ENCODE data around the gene CD83. TPM values are rescaled to one million over a fixed set of nuclear protein-coding genes. Genes with fewer than 3 reads are reported as not detected.

CD83 gene
- total and polyA plus RNA-seq, 2 of the 4 experiments (the other 2 are of a cell fraction) = 2.0 to 2.5 TPM

- intact Hi-C loops (cut with micrococcal nuclease) = no loop called here
- dilution Hi-C loops (cut with HindIII; ENCODE audit: low sequenced_read_pairs, unreplicated experiment) = no loop called here
- 84% methylated on average over 4 of the region's 6 CpGs; no CpG with 5 or more reads in 1 of the 2 experiments for WGBS, 2 experiments (ENCODE audit: extremely low coverage in 2 of 2, insufficient read length in 1 of 2)
Measured at GRCh38 chr6:14177413-14178082, 60.0 kb downstream of the CD83 start.

More at GRCh38 chr6:14177413-14178082, 60.0 kb downstream of the CD83 start:
- no peak overlapping the region for H3K56ac ChIP-seq (ENCODE audit: extremely low read depth, insufficient read depth, low read length)
- H4K91ac ChIP-seq (ENCODE audit: insufficient read depth, low read depth, low read length) = no peak overlapping the region
- CTCF ChIA-PET = interaction anchor here (0.6 kb wide), 1 partner anchor 13 kb away, joined by 3 read pairs; no protein-coding TSS in a partner anchor
- H3K9me1 ChIP-seq (ENCODE audit: insufficient read depth, low read length) = no peaks in the 10 kb centered on the region; the same call in 1 of the 2 replicates
- H3K23ac ChIP-seq (ENCODE audit: low read depth, low read length) = no peak overlapping the region
- H2BK5ac ChIP-seq (ENCODE audit: low read depth, low read length, poor library complexity, severe bottlenecking) = no peak overlapping the region
- H2AK9ac ChIP-seq (replicated peaks; ENCODE audit: low read depth, low read length, poor library complexity) = no peak overlapping the region
- H3K4me3 ChIP-seq (ENCODE audit: insufficient read depth, low read depth, low read length) = no peak overlapping the region
- H3K14ac ChIP-seq (replicated peaks; ENCODE audit: low read depth, low read length) = no peak overlapping the region
- no peak overlapping the region for H4K8ac ChIP-seq (ENCODE audit: low read depth in 2 of 2, low read length in 2 of 2)
- no peaks in the 10 kb centered on the region for H3K36me3 ChIP-seq (ENCODE audit: control insufficient read depth, insufficient read depth, low read length)
- no peaks in the 10 kb centered on the region for H3K79me1 ChIP-seq (ENCODE audit: low read depth in 1 of 2, low read length in 2 of 2)
- no TSS peak for BruUV-seq (replicated peaks)
- no peak overlapping the region for H2AK5ac ChIP-seq (ENCODE audit: low read depth, low read length)
- H3K4ac ChIP-seq (ENCODE audit: low read depth, low read length) = no peak overlapping the region
- TF ChIP-seq USF2 (IDR thresholded peaks at IDR 0.05; ENCODE audit: low read depth, low read length) = no peak
- no peak for TF ChIP-seq BHLHE40 (IDR thresholded peaks at IDR 0.05; ENCODE audit: low read depth, low read length)
- TF ChIP-seq NFE2L2 (IDR thresholded peaks at IDR 0.05; ENCODE audit: low read depth, low read length) = no peak
- no peak for TF ChIP-seq MAZ (IDR thresholded peaks at IDR 0.05; ENCODE audit: borderline replicate concordance, low read depth, low read length)
- no peak for TF ChIP-seq RAD21 (IDR thresholded peaks at IDR 0.05; ENCODE audit: low read length)
- no peak for TF ChIP-seq MXI1 (IDR thresholded peaks at IDR 0.05; ENCODE audit: borderline replicate concordance, low read depth, low read length)
- TF ChIP-seq MAFK (IDR thresholded peaks at IDR 0.05; ENCODE audit: low read depth, low read length) = no peak
- TF ChIP-seq CEBPB (IDR thresholded peaks at IDR 0.05; ENCODE audit: low read depth, low read length) = no peak
- TF ChIP-seq ELK1 (IDR thresholded peaks at IDR 0.05; ENCODE audit: borderline replicate concordance, low read depth, low read length) = no peak
- no peak for TF ChIP-seq POLR2A (IDR thresholded peaks at IDR 0.05; ENCODE audit: low read depth, low read length)
- TF ChIP-seq, protein P1, sequence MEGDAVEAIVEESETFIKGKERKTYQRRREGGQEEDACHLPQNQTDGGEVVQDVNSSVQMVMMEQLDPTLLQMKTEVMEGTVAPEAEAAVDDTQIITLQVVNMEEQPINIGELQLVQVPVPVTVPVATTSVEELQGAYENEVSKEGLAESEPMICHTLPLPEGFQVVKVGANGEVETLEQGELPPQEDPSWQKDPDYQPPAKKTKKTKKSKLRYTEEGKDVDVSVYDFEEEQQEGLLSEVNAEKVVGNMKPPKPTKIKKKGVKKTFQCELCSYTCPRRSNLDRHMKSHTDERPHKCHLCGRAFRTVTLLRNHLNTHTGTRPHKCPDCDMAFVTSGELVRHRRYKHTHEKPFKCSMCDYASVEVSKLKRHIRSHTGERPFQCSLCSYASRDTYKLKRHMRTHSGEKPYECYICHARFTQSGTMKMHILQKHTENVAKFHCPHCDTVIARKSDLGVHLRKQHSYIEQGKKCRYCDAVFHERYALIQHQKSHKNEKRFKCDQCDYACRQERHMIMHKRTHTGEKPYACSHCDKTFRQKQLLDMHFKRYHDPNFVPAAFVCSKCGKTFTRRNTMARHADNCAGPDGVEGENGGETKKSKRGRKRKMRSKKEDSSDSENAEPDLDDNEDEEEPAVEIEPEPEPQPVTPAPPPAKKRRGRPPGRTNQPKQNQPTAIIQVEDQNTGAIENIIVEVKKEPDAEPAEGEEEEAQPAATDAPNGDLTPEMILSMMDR (conservative IDR thresholded peaks at IDR 0.05; ENCODE audit: low read depth, low read length) = no peak
- TF ChIP-seq FOS (IDR thresholded peaks at IDR 0.05; ENCODE audit: low read depth, low read length) = no peak
- no peak for TF ChIP-seq SMC3 (IDR thresholded peaks at IDR 0.05; ENCODE audit: low read depth, low read length)
- TF ChIP-seq RCOR1 (IDR thresholded peaks at IDR 0.05; ENCODE audit: insufficient replicate concordance, low read length) = no peak
- TF ChIP-seq CHD1 (IDR thresholded peaks at IDR 0.05; ENCODE audit: low read depth, low read length) = no peak
- no peak for TF ChIP-seq RFX5 (IDR thresholded peaks at IDR 0.05; ENCODE audit: low read depth, low read length)
- ATAC-seq (ENCODE audit: low read depth) = no peak
- no peak for DNase-seq
- H3K27ac ChIP-seq (ENCODE audit: insufficient read depth, low read length) = no peak overlapping the region
- H4K20me1 ChIP-seq (ENCODE audit: insufficient read depth, low read length) = no peaks in the 10 kb centered on the region
- no peak overlapping the region for H2BK15ac ChIP-seq (ENCODE audit: low read depth, low read length)
- no peak overlapping the region for H3K4me2 ChIP-seq (ENCODE audit: low read depth, low read length)
- H2AFZ ChIP-seq (replicated peaks; ENCODE audit: low read length, poor library complexity) = no peak overlapping the region
- H3K18ac ChIP-seq (ENCODE audit: low read depth, low read length) = no peak overlapping the region
- POLR2A ChIA-PET (ENCODE audit: unreplicated experiment) = no interaction called here
- no peak overlapping the region for H4K5ac ChIP-seq (ENCODE audit: low read depth, low read length)
- in situ Hi-C loops (cut with MboI; ENCODE audit: low sequenced_read_pairs) = no loop called here
- H3K9me3 ChIP-seq (ENCODE audit: control insufficient read depth, insufficient read depth, low read length) = no peaks in the 10 kb centered on the region
- H3K27me3 ChIP-seq (ENCODE audit: control insufficient read depth, insufficient read depth, low read length) = peaks cover 19% of the 10 kb centered on the region
- H2BK120ac ChIP-seq (ENCODE audit: low read depth, low read length) = no peak overlapping the region
- H3K4me1 ChIP-seq (ENCODE audit: control insufficient read depth, insufficient read depth, low read length) = no peaks in the 10 kb centered on the region
- H2BK20ac ChIP-seq (ENCODE audit: low read depth, low read length) = no peak overlapping the region
- no peak overlapping the region for H3K9ac ChIP-seq (ENCODE audit: low read depth, low read length)

All from IMR-90 (cell line).